GM23338 (cell line): Measurements from ENCODE around the gene LRR1. TPM values are rescaled to one million over a fixed set of nuclear protein-coding genes. Genes with fewer than 3 reads are reported as not detected.

Source experiments
- ATAC-seq: fragments of 200-7000 bp; cut with Tn5 transposase; 3 replicates; pipeline ENCODE4 v1.9.1; 2020
- DNase-seq: peaks from one replicate; pipeline ENCODE4 v3.0.0-alpha.2; 2015; ENCODE audit warnings: low spot score
- H2AFZ ChIP-seq: fragments of 200-600 bp; sonication (generic); 2 replicates; pipeline ENCODE4 v1.8.0; 2016; ENCODE audit warnings: antibody characterized with exemption, mild to moderate bottlenecking, moderate library complexity
- H3F3A ChIP-seq: fragments of 200-600 bp; sonication (generic); replicated peaks from 2 replicates; pipeline ENCODE4 v1.8.0; 2017; ENCODE audit warnings: antibody characterized with exemption, mixed run types, low read depth
- H3K27ac ChIP-seq: fragments of 200-600 bp; sonication (generic); 2 replicates; pipeline ENCODE4 v1.6.1; 2016; ENCODE audit warnings: low read depth
- H3K27me3 ChIP-seq: fragments of 200-600 bp; sonication (generic); 2 replicates; pipeline ENCODE4 v1.8.0; 2016; ENCODE audit warnings: mild to moderate bottlenecking, mixed run types, moderate library complexity; ENCODE audit not compliant: insufficient read depth
- H3K36me3 ChIP-seq: fragments of 200-600 bp; sonication (generic); 2 replicates; pipeline ENCODE4 v1.8.0; 2016; ENCODE audit warnings: mild to moderate bottlenecking; ENCODE audit not compliant: insufficient read depth
- H3K4me1 ChIP-seq: fragments of 200-600 bp; sonication (generic); 2 replicates; pipeline ENCODE4 v1.8.0; 2016; ENCODE audit warnings: mild to moderate bottlenecking, moderate library complexity; ENCODE audit not compliant: insufficient read depth
- H3K4me2 ChIP-seq: fragments of 200-600 bp; sonication (generic); 2 replicates; pipeline ENCODE4 v1.7.1; 2017; ENCODE audit warnings: mixed run types
- H3K4me3 ChIP-seq: fragments of 200-600 bp; sonication (generic); 2 replicates; pipeline ENCODE4 v1.6.1; 2016; ENCODE audit warnings: mixed run types
- H3K79me2 ChIP-seq: fragments of 200-600 bp; sonication (generic); replicated peaks from 2 replicates; pipeline ENCODE4 v1.8.0; 2017; ENCODE audit warnings: mild to moderate bottlenecking; ENCODE audit not compliant: insufficient read depth
- H3K9me2 ChIP-seq: fragments of 200-600 bp; sonication (generic); 2 replicates; pipeline ENCODE4 v1.8.0; 2017; ENCODE audit not compliant: insufficient read depth
- H4K20me1 ChIP-seq: fragments of 200-600 bp; sonication (generic); replicated peaks from 2 replicates; pipeline ENCODE4 v1.8.0; 2017; ENCODE audit warnings: mild to moderate bottlenecking; ENCODE audit not compliant: insufficient read depth
- H3K27ac Mint-ChIP-seq: 2 replicates; pipeline ENCODE4 v1.8.0; 2020; ENCODE audit warnings: inconsistent platforms, mild to moderate bottlenecking, moderate library complexity, mixed read lengths
- H3K27me3 Mint-ChIP-seq: 3 replicates; pipeline ENCODE4 v1.8.0; 2022; ENCODE audit warnings: low read depth, mild to moderate bottlenecking, moderate library complexity, mixed read lengths, inconsistent platforms; ENCODE audit not compliant: insufficient read depth, poor library complexity
- H3K36me3 Mint-ChIP-seq: 3 replicates; pipeline ENCODE4 v1.8.0; 2021; ENCODE audit warnings: low read depth, mild to moderate bottlenecking, inconsistent platforms, moderate library complexity, mixed read lengths
- H3K4me1 Mint-ChIP-seq: 3 replicates; pipeline ENCODE4 v1.8.0; 2020; ENCODE audit warnings: mild to moderate bottlenecking, inconsistent platforms, mixed read lengths
- H3K4me3 Mint-ChIP-seq: 3 replicates; pipeline ENCODE4 v1.8.0; 2021; ENCODE audit warnings: moderate library complexity, mild to moderate bottlenecking, inconsistent platforms, mixed read lengths
- H3K9me3 Mint-ChIP-seq: 3 replicates; pipeline ENCODE4 v1.8.0; 2020; ENCODE audit warnings: moderate library complexity, mild to moderate bottlenecking, inconsistent platforms, mixed read lengths
- ZNF114 ChIP-seq: fragments of 250-450 bp; sonication (Bioruptor Pico); IDR thresholded peaks from 2 replicates; pipeline ENCODE4 v1.5.0; 2020; ENCODE audit warnings: mild to moderate bottlenecking, moderate library complexity
- polyA plus RNA-seq: library from polyadenylated mRNA; unstranded; fragments of >200 nt; fragmentation: Nextera tagmentation; extraction: Ambion mirVana; gene quantifications from 2 replicates; pipeline ENCODE4 v1.2.1, GENCODE V29; 2016
- total RNA-seq: library from RNA; depleted of rRNA; stranded (reverse); fragments of >200 nt; shearing (Covaris generic); gene quantifications from 2 replicates; pipeline ENCODE4 v1.2.3, GENCODE V29; 2014
- TF ChIP-seq, protein P1 (sequence below): fragments of 250-450 bp; sonication (Bioruptor Pico); IDR thresholded peaks from 2 replicates; pipeline ENCODE4 v1.5.0; 2020; ENCODE audit warnings: mild to moderate bottlenecking, moderate library complexity
- TF ChIP-seq, protein P2 (sequence below), 2 experiments: fragments of 200-600 bp in 1 of 2; sonication (generic) in 1 of 2; conservative IDR thresholded peaks; 2 replicates each; pipeline versions ENCODE4 v1.5.1 to v1.6.1; 2016 to 2017; ENCODE audit warnings: antibody characterized with exemption in 2 of 2, low read depth in 2 of 2, mild to moderate bottlenecking in 2 of 2, moderate library complexity in 1 of 2

The LRR1 gene
- total and polyA plus RNA-seq, 2 experiments from 2014 or later: 31.8 to 41.9 TPM

DNA sequence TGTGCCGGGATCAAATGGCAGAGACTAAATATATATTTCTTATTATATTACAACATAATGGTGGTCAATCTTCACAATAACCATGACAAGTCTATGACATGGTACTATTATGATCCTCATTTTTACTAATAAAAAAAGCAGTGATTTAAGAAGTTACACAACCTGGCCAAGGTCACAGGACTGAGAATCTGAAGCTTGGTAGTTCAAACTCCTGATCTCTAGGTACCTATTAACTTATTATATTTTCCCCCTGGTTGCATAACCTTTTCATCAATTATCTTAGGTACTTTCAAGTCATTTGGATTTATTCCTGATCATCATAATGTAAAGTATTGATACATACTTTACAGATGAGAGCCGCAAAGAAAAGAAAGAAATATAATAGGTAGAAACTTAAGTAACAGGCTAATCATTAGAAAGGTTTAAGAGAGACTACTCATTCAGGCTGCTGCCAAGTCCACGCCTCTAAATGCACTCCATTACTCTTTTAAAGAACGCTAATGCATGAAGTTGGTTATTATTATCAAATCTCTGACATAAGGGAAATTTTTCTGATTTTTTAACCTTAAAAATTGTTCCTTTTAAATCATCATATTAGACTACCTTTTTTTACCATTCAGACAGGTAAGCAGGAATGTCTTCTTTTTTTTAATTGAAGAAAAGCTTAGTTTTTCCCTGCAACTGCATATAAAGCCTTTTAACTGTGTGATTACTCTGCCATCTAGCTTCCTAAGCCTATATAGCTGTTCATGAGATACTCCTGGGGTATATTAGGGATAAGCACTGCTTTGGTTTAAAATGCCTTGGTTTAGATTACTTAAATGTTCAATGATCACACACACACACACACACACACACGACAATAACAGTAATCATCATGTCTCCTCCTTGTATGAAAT is 48.2 kb upstream of the LRR1 start:
- no peaks in the 10 kb centered on the region for H3K36me3 ChIP-seq
- peaks cover 13% of the 10 kb centered on the region; the same call in 2 of the 3 replicates for H3K36me3 Mint-ChIP-seq
- peaks cover 9% of the 10 kb centered on the region; the same call in 2 of the 3 replicates for H3K9me3 Mint-ChIP-seq
- no peaks in the 10 kb centered on the region for H3F3A ChIP-seq
- no peak overlapping the region for H2AFZ ChIP-seq
- H3K4me1 Mint-ChIP-seq: peaks cover 31% of the 10 kb centered on the region
- H3K79me2 ChIP-seq: no peaks in the 10 kb centered on the region
- H3K27me3 Mint-ChIP-seq: peaks cover 2% of the 10 kb centered on the region
- no peaks in the 10 kb centered on the region for H3K9me2 ChIP-seq
- H3K27ac ChIP-seq: no peak overlapping the region
- TF ChIP-seq, protein P1, sequence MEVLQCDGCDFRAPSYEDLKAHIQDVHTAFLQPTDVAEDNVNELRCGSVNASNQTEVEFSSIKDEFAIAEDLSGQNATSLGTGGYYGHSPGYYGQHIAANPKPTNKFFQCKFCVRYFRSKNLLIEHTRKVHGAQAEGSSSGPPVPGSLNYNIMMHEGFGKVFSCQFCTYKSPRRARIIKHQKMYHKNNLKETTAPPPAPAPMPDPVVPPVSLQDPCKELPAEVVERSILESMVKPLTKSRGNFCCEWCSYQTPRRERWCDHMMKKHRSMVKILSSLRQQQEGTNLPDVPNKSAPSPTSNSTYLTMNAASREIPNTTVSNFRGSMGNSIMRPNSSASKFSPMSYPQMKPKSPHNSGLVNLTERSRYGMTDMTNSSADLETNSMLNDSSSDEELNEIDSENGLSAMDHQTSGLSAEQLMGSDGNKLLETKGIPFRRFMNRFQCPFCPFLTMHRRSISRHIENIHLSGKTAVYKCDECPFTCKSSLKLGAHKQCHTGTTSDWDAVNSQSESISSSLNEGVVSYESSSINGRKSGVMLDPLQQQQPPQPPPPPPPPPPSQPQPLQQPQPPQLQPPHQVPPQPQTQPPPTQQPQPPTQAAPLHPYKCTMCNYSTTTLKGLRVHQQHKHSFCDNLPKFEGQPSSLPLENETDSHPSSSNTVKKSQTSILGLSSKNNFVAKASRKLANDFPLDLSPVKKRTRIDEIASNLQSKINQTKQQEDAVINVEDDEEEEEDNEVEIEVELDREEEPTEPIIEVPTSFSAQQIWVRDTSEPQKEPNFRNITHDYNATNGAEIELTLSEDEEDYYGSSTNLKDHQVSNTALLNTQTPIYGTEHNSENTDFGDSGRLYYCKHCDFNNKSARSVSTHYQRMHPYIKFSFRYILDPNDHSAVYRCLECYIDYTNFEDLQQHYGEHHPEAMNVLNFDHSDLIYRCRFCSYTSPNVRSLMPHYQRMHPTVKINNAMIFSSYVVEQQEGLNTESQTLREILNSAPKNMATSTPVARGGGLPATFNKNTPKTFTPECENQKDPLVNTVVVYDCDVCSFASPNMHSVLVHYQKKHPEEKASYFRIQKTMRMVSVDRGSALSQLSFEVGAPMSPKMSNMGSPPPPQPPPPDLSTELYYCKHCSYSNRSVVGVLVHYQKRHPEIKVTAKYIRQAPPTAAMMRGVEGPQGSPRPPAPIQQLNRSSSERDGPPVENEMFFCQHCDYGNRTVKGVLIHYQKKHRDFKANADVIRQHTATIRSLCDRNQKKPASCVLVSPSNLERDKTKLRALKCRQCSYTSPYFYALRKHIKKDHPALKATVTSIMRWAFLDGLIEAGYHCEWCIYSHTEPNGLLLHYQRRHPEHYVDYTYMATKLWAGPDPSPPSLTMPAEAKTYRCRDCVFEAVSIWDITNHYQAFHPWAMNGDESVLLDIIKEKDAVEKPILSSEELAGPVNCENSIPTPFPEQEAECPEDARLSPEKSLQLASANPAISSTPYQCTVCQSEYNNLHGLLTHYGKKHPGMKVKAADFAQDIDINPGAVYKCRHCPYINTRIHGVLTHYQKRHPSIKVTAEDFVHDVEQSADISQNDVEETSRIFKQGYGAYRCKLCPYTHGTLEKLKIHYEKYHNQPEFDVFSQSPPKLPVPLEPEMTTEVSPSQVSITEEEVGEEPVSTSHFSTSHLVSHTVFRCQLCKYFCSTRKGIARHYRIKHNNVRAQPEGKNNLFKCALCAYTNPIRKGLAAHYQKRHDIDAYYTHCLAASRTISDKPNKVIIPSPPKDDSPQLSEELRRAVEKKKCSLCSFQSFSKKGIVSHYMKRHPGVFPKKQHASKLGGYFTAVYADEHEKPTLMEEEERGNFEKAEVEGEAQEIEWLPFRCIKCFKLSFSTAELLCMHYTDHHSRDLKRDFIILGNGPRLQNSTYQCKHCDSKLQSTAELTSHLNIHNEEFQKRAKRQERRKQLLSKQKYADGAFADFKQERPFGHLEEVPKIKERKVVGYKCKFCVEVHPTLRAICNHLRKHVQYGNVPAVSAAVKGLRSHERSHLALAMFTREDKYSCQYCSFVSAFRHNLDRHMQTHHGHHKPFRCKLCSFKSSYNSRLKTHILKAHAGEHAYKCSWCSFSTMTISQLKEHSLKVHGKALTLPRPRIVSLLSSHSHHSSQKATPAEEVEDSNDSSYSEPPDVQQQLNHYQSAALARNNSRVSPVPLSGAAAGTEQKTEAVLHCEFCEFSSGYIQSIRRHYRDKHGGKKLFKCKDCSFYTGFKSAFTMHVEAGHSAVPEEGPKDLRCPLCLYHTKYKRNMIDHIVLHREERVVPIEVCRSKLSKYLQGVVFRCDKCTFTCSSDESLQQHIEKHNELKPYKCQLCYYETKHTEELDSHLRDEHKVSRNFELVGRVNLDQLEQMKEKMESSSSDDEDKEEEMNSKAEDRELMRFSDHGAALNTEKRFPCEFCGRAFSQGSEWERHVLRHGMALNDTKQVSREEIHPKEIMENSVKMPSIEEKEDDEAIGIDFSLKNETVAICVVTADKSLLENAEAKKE (CRISPR knock-in tag): no peak
- TF ChIP-seq ZNF114 (CRISPR knock-in tag): no peak
- TF ChIP-seq, protein P2, sequence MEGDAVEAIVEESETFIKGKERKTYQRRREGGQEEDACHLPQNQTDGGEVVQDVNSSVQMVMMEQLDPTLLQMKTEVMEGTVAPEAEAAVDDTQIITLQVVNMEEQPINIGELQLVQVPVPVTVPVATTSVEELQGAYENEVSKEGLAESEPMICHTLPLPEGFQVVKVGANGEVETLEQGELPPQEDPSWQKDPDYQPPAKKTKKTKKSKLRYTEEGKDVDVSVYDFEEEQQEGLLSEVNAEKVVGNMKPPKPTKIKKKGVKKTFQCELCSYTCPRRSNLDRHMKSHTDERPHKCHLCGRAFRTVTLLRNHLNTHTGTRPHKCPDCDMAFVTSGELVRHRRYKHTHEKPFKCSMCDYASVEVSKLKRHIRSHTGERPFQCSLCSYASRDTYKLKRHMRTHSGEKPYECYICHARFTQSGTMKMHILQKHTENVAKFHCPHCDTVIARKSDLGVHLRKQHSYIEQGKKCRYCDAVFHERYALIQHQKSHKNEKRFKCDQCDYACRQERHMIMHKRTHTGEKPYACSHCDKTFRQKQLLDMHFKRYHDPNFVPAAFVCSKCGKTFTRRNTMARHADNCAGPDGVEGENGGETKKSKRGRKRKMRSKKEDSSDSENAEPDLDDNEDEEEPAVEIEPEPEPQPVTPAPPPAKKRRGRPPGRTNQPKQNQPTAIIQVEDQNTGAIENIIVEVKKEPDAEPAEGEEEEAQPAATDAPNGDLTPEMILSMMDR (conservative IDR thresholded peaks at IDR 0.05; ENCODE audit: low read depth in 2 of 2): peak; percentile 64 to 70
- H3K27me3 ChIP-seq: no peaks in the 10 kb centered on the region
- no peaks in the 10 kb centered on the region for H4K20me1 ChIP-seq
- H3K27ac Mint-ChIP-seq: peak overlapping the region; percentile 50; the same call in 1 of the 2 replicates
- DNase-seq (peak; percentile 59), ATAC-seq (peak; percentile 63)
- H3K4me1 ChIP-seq: peaks cover 18% of the 10 kb centered on the region
- H3K4me3 Mint-ChIP-seq: peak overlapping the region; percentile 49
- peak overlapping the region; percentile 33 for H3K4me2 ChIP-seq
- no peak overlapping the region for H3K4me3 ChIP-seq
